Measurements from ENCODE around the gene KRT14.

KRT14 gene

GRCh38 chr17:41593306-41593981 is 6.7 kb upstream of the KRT14 start:
- H3K9ac ChIP-seq (ENCODE audit: low read depth, low read length) = no peak overlapping the region
- H3K27me3 ChIP-seq (ENCODE audit: insufficient read depth, low read length, poor library complexity) = peaks cover 13% of the 10 kb centered on the region
- no peaks in the 10 kb centered on the region for H3K36me3 ChIP-seq (ENCODE audit: insufficient read depth, low read length)
- H2AFZ ChIP-seq (ENCODE audit: low read depth, low read length) = no peak overlapping the region
- H3K4me3 ChIP-seq (ENCODE audit: low read depth in 1 of 2, low read length in 2 of 2) = no peak overlapping the region
- TF ChIP-seq EZH2 (IDR thresholded peaks at IDR 0.05; ENCODE audit: borderline replicate concordance, low read depth, low read length, severe bottlenecking) = no peak
- TF ChIP-seq CTCF (IDR thresholded peaks at IDR 0.05; ENCODE audit: borderline replicate concordance, extremely low read depth, low read length, poor library complexity, severe bottlenecking) = no peak
- no peaks in the 10 kb centered on the region for H3K4me1 ChIP-seq (ENCODE audit: insufficient read depth, low read length)
- H3K4me2 ChIP-seq (ENCODE audit: insufficient read depth, low read length) = no peak overlapping the region
- H4K20me1 ChIP-seq (ENCODE audit: insufficient read depth, low read length) = no peaks in the 10 kb centered on the region
- ATAC-seq (ENCODE audit: insufficient read depth, low read depth) = no peak
- no peaks in the 10 kb centered on the region for H3K9me3 ChIP-seq (ENCODE audit: insufficient read depth, low read length, severe bottlenecking)
- no peaks in the 10 kb centered on the region for H3K79me2 ChIP-seq (ENCODE audit: insufficient read depth, low read length)
- DNase-seq = no peak
- H3K27ac ChIP-seq (ENCODE audit: low read length) = no peak overlapping the region

- peaks cover 13% of the 10 kb centered on the region for H3K27me3 ChIP-seq (ENCODE audit: insufficient read depth, low read length, poor library complexity)
Observed at GRCh38 chr17:41592601-41593305, 6.1 kb upstream of the KRT14 start.

GRCh38 chr17:41589301-41589700 is 2.6 kb upstream of the KRT14 start:
- no peak for TF ChIP-seq EZH2 (IDR thresholded peaks at IDR 0.05; ENCODE audit: borderline replicate concordance, low read depth, low read length, severe bottlenecking)
- DNase-seq (no peak), ATAC-seq (ENCODE audit: insufficient read depth, low read depth) (no peak)
- Histone ChIP-seq H3K9ac (ENCODE audit: low read depth, low read length) (no peak overlapping the region), H3K4me1 (ENCODE audit: insufficient read depth, low read length) (no peaks in the 10 kb centered on the region), H4K20me1 (ENCODE audit: insufficient read depth, low read length) (no peaks in the 10 kb centered on the region), H2AFZ (ENCODE audit: low read depth, low read length) (no peak overlapping the region), H3K4me2 (ENCODE audit: insufficient read depth, low read length) (no peak overlapping the region), H3K27me3 (ENCODE audit: insufficient read depth, low read length, poor library complexity) (peaks cover 5% of the 10 kb centered on the region), H3K27ac (ENCODE audit: low read length) (no peak overlapping the region), H3K9me3 (ENCODE audit: insufficient read depth, low read length, severe bottlenecking) (no peaks in the 10 kb centered on the region), H3K36me3 (ENCODE audit: insufficient read depth, low read length) (no peaks in the 10 kb centered on the region), H3K4me3 (ENCODE audit: low read depth in 1 of 2, low read length in 2 of 2) (no peak overlapping the region), H3K79me2 (ENCODE audit: insufficient read depth, low read length) (no peaks in the 10 kb centered on the region)

More at GRCh38 chr17:41592601-41593305, 6.1 kb upstream of the KRT14 start:
- Histone ChIP-seq H4K20me1 (ENCODE audit: insufficient read depth, low read length) (no peaks in the 10 kb centered on the region), H2AFZ (ENCODE audit: low read depth, low read length) (no peak overlapping the region), H3K9me3 (ENCODE audit: insufficient read depth, low read length, severe bottlenecking) (no peaks in the 10 kb centered on the region), H3K79me2 (ENCODE audit: insufficient read depth, low read length) (no peaks in the 10 kb centered on the region), H3K27ac (ENCODE audit: low read length) (no peak overlapping the region), H3K4me1 (ENCODE audit: insufficient read depth, low read length) (no peaks in the 10 kb centered on the region), H3K36me3 (ENCODE audit: insufficient read depth, low read length) (no peaks in the 10 kb centered on the region), H3K9ac (ENCODE audit: low read depth, low read length) (no peak overlapping the region), H3K4me2 (ENCODE audit: insufficient read depth, low read length) (no peak overlapping the region), H3K4me3 (ENCODE audit: low read depth in 1 of 2, low read length in 2 of 2) (no peak overlapping the region)
- ATAC-seq (ENCODE audit: insufficient read depth, low read depth) (no peak), DNase-seq (no peak)
- TF ChIP-seq EZH2 (IDR thresholded peaks at IDR 0.05; ENCODE audit: borderline replicate concordance, low read depth, low read length, severe bottlenecking) (no peak), CTCF (IDR thresholded peaks at IDR 0.05; ENCODE audit: borderline replicate concordance, extremely low read depth, low read length, poor library complexity, severe bottlenecking) (no peak)

DNA sequence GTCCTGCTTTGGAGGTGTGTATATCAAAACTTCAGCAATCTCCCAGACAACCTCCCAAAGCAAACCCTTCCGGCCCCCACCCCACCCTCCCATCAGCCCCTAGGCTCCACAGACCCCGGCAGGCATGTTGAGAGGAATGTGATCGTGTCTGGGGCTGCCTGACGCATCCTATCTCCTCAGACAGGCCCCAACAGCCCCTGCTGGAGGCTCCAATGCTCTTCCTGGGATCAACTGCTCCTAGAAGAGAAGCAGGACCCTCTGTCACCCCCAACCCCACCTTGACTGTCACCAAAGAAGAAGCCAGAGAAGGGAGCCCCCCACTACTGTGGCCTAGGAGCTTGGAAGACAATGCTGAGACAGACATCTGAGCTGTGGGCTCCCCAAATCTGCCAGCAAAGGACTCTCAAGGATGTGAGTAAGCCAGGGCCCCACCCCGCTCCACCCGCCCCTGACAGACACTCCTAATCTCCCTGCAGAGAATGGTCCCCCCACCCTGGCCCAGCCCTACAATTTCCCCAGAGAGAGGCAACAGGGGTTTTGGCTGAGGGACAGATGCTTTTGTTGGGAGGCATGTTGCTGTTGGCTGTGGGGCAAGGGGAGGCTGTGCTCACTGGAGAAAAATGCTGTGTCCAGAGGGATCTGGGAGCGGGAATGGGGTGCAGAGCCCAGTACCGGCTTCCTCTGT is 1.6 kb upstream of the KRT14 start:
- no peak overlapping the region for H3K27ac ChIP-seq (ENCODE audit: low read length)

More for the DNA sequence above, 1.6 kb upstream of the KRT14 start:
- no peaks in the 10 kb centered on the region for H3K4me1 ChIP-seq (ENCODE audit: insufficient read depth, low read length)
- peaks cover 4% of the 10 kb centered on the region for H3K27me3 ChIP-seq (ENCODE audit: insufficient read depth, low read length, poor library complexity)
- no peaks in the 10 kb centered on the region for H4K20me1 ChIP-seq (ENCODE audit: insufficient read depth, low read length)
- DNase-seq (no peak), ATAC-seq (ENCODE audit: insufficient read depth, low read depth) (no peak)
- TF ChIP-seq EZH2 (IDR thresholded peaks at IDR 0.05; ENCODE audit: borderline replicate concordance, low read depth, low read length, severe bottlenecking) (no peak), CTCF (IDR thresholded peaks at IDR 0.05; ENCODE audit: borderline replicate concordance, extremely low read depth, low read length, poor library complexity, severe bottlenecking) (no peak)
- no peak overlapping the region for H3K4me3 ChIP-seq (ENCODE audit: low read depth in 1 of 2, low read length in 2 of 2)
- H3K9me3 ChIP-seq (ENCODE audit: insufficient read depth, low read length, severe bottlenecking) = no peaks in the 10 kb centered on the region
- H3K36me3 ChIP-seq (ENCODE audit: insufficient read depth, low read length) = no peaks in the 10 kb centered on the region
- no peak overlapping the region for H3K9ac ChIP-seq (ENCODE audit: low read depth, low read length)
- H3K4me2 ChIP-seq (ENCODE audit: insufficient read depth, low read length) = no peak overlapping the region
- no peaks in the 10 kb centered on the region for H3K79me2 ChIP-seq (ENCODE audit: insufficient read depth, low read length)
- no peak overlapping the region for H2AFZ ChIP-seq (ENCODE audit: low read depth, low read length)
